GM12878 (cell line): ENCODE data around the gene LSM2. TPM values are rescaled to one million over a fixed set of nuclear protein-coding genes. Genes with fewer than 3 reads are reported as not detected.

Experiments
- ATAC-seq: fragments of 200-7000 bp; cut with Tn5 transposase; 3 replicates; pipeline ENCODE4 v1.9.1; 2020; ENCODE audit warnings: mild to moderate bottlenecking, moderate library complexity
- BruUV-seq: library from RNA; stranded (reverse); fragments of 400-500 nt; replicated peaks from 2 replicates; lab custom pipeline; 2021; lab: Mats Ljungman, UMichigan
- CTCF ChIA-PET: fragments of 300-600 bp; sonication (Branson Sonifier 250); formaldehyde crosslinking; extraction: SDS; loops from one replicate; lab custom pipeline; 2021; ENCODE audit warnings: inconsistent platforms; lab: Yijun Ruan, JAX
- POLR2A ChIA-PET: fragments of 350-600 bp; formaldehyde crosslinking; extraction: SDS; loops from one replicate; lab custom pipeline; 2021; ENCODE audit warnings: inconsistent platforms; lab: Charles Lee
- RAD21 ChIA-PET: fragments of 300-600 bp; sonication (Branson Sonifier 250); formaldehyde crosslinking; loops from one replicate; lab custom pipeline; 2023; ENCODE audit warnings: antibody characterized with exemption; ENCODE audit not compliant: unreplicated experiment; lab: Charles Lee
- SMC1A ChIA-PET: fragments of 300-600 bp; sonication (Branson Sonifier 250); formaldehyde crosslinking; loops from one replicate; lab custom pipeline; 2023; ENCODE audit not compliant: unreplicated experiment, uncharacterized antibody; lab: Charles Lee
- DNase-seq: peaks from one replicate; pipeline ENCODE4 v3.0.0-alpha.2; 2011; ENCODE audit warnings: low read depth, low spot score
- FAIRE-seq: peaks from 3 replicates; lab custom pipeline; 2011; peaks lifted over from hg19 to GRCh38; lab: Jason Lieb, UNC
- H2AFZ ChIP-seq: 2 replicates; pipeline ENCODE4 v1.6.0; 2011; ENCODE audit warnings: low read depth, low read length, control low read depth; ENCODE audit not compliant: control insufficient read depth
- H3K27ac ChIP-seq: 2 replicates; pipeline ENCODE4 v1.5.1; 2011; ENCODE audit warnings: control low read depth; ENCODE audit not compliant: control insufficient read depth, insufficient read depth
- H3K27me3 ChIP-seq, 2 experiments: replicated peaks in 1 of 2; 2 replicates each; pipeline versions ENCODE4 v1.6.0 to v1.6.1; 2011; ENCODE audit warnings: low read length in 1 of 2; ENCODE audit not compliant: control insufficient read depth in 2 of 2, insufficient read depth in 2 of 2
- H3K36me3 ChIP-seq, 2 experiments: 2 replicates each; pipeline ENCODE4 v1.5.1; 2011; ENCODE audit warnings: low read length in 1 of 2; ENCODE audit not compliant: control insufficient read depth in 2 of 2, insufficient read depth in 2 of 2
- H3K4me1 ChIP-seq: 2 replicates; pipeline ENCODE4 v1.6.1; 2011; ENCODE audit warnings: mild to moderate bottlenecking, low read length, moderate library complexity, mixed read lengths; ENCODE audit not compliant: control insufficient read depth, insufficient read depth
- H3K4me2 ChIP-seq: 2 replicates; pipeline ENCODE4 v1.6.0; 2011; ENCODE audit warnings: control low read depth; ENCODE audit not compliant: control insufficient read depth, insufficient read depth
- H3K4me3 ChIP-seq: fragments of 200-600 bp; sonication (generic); 2 replicates; pipeline ENCODE4 v1.5.1; 2016
- H3K79me2 ChIP-seq: 2 replicates; pipeline ENCODE4 v1.6.0; 2011; ENCODE audit warnings: low read length; ENCODE audit not compliant: control insufficient read depth, insufficient read depth
- H3K9ac ChIP-seq: 2 replicates; pipeline ENCODE4 v1.8.0; 2011; ENCODE audit warnings: low read length, control low read depth, mixed read lengths; ENCODE audit not compliant: control insufficient read depth, insufficient read depth
- H3K9me3 ChIP-seq: replicated peaks from 3 replicates; pipeline ENCODE4 v1.5.1; 2011; ENCODE audit warnings: mild to moderate bottlenecking, low read length; ENCODE audit not compliant: control insufficient read depth, insufficient read depth
- H4K20me1 ChIP-seq: 2 replicates; pipeline ENCODE4 v1.6.0; 2011; ENCODE audit not compliant: control insufficient read depth, insufficient read depth
- BCL11A ChIP-seq: IDR thresholded peaks from 2 replicates; pipeline ENCODE4 v1.6.1; 2011; ENCODE audit warnings: low read depth, low read length
- BRCA1 ChIP-seq: IDR thresholded peaks from 2 replicates; pipeline ENCODE4 v1.6.1; 2011; ENCODE audit warnings: low read depth, low read length, improper control_type of control experiment
- CBX3 ChIP-seq: fragments of 200-600 bp; sonication (generic); IDR thresholded peaks from 2 replicates; pipeline ENCODE4 v1.6.1; 2016; ENCODE audit warnings: low read depth, borderline replicate concordance
- CREB1 ChIP-seq: IDR thresholded peaks from 2 replicates; pipeline ENCODE4 v1.6.1; 2012; ENCODE audit warnings: low read depth, mild to moderate bottlenecking, inconsistent platforms
- GABPA ChIP-seq: IDR thresholded peaks from 2 replicates; pipeline ENCODE4 v1.6.1; 2014; ENCODE audit warnings: antibody characterized with exemption, low read depth, mild to moderate bottlenecking, inconsistent platforms
- KDM1A ChIP-seq: fragments of 200-600 bp; sonication (generic); IDR thresholded peaks from 2 replicates; pipeline ENCODE4 v1.6.1; 2016; ENCODE audit warnings: borderline replicate concordance
- MAX ChIP-seq: IDR thresholded peaks from 2 replicates; pipeline ENCODE4 v1.6.1; 2012; ENCODE audit warnings: low read depth, low read length, improper control_type of control experiment
- MTA2 ChIP-seq: fragments of 450-650 bp; IDR thresholded peaks from 2 replicates; pipeline ENCODE4 v1.6.1; 2016; ENCODE audit warnings: low read depth, mild to moderate bottlenecking, moderate library complexity
- MYC ChIP-seq: IDR thresholded peaks from 2 replicates; pipeline ENCODE4 v1.6.1; 2011; ENCODE audit warnings: mild to moderate bottlenecking, low read length, moderate library complexity, inconsistent platforms; ENCODE audit not compliant: insufficient read depth, insufficient replicate concordance, insufficient read length, severe bottlenecking
- POLR2AphosphoS2 ChIP-seq: IDR thresholded peaks from 2 replicates; pipeline ENCODE4 v1.6.1; 2011; ENCODE audit warnings: low read depth, mild to moderate bottlenecking, low read length, improper control_type of control experiment, moderate library complexity
- RB1 ChIP-seq: fragments of 450-650 bp; formaldehyde crosslinking; IDR thresholded peaks from 2 replicates; pipeline ENCODE4 v1.6.1; 2017; ENCODE audit warnings: mild to moderate bottlenecking, borderline replicate concordance
- SPI1 ChIP-seq: IDR thresholded peaks from 2 replicates; pipeline ENCODE4 v1.6.1; 2011; ENCODE audit warnings: low read depth, mild to moderate bottlenecking, low read length, moderate library complexity, borderline replicate concordance; ENCODE audit not compliant: insufficient read depth
- TCF3 ChIP-seq: IDR thresholded peaks from 2 replicates; pipeline ENCODE4 v1.6.1; 2012; ENCODE audit warnings: low read depth, mild to moderate bottlenecking, low read length, borderline replicate concordance; ENCODE audit not compliant: insufficient read depth
- YY1 ChIP-seq: IDR thresholded peaks from 2 replicates; pipeline ENCODE4 v1.6.1; 2011; ENCODE audit warnings: low read depth, mild to moderate bottlenecking, low read length
- ZBED1 ChIP-seq: IDR thresholded peaks from 2 replicates; pipeline ENCODE4 v1.6.1; 2016; ENCODE audit warnings: borderline replicate concordance
- ZNF217 ChIP-seq: fragments of 450-650 bp; IDR thresholded peaks from 2 replicates; pipeline ENCODE4 v1.6.1; 2017; ENCODE audit warnings: antibody characterized with exemption, mild to moderate bottlenecking
- ZNF592 ChIP-seq: fragments of 450-650 bp; IDR thresholded peaks from 2 replicates; pipeline ENCODE4 v1.6.1; 2017; ENCODE audit warnings: mild to moderate bottlenecking, moderate library complexity
- WGBS: methylation state at CpG from one replicate; pipeline ENCODE4 v1.1.6; 2016; ENCODE audit warnings: low lambda C conversion rate; ENCODE audit not compliant: insufficient replicate concordance, insufficient coverage; ENCODE audit errors: missing lambda C conversion rate; 5-methylcytosine and 5-hydroxymethylcytosine counted together
- in situ Hi-C: fragments of 300-500 bp; cut with MboI; formaldehyde crosslinking; loops from 9 replicates; pipeline ENCODE4 v1.14.3; 2018; ENCODE audit warnings: mixed read lengths
- intact Hi-C: fragments of 100-400 bp; cut with micrococcal nuclease; formaldehyde crosslinking; loops from one replicate; pipeline ENCODE4 v1.14.2; 2022; ENCODE audit not compliant: unreplicated experiment
- polyA plus RNA-seq, 11 experiments: library from polyadenylated mRNA; depleted of rRNA in 4 of 11; unstranded in 6 of 11; stranded (reverse) in 5 of 11; fragments of >200 nt; fragmentation: Nextera tagmentation in 4 of 11; fragmentation: Illumina TruSeq in 1 of 11; extraction: Ambion mirVana in 4 of 11; extraction: Trizol in 1 of 11; gene quantifications; 1 replicate in 1 of 11; 2 replicates in 10 of 11; pipeline versions ENCODE4 v1.2.1 to v1.2.3, GENCODE V29; 2011 to 2016; ENCODE audit warnings: inconsistent platforms in 2 of 11, missing spikeins in 2 of 11, low read depth in 1 of 11
- total RNA-seq, 4 experiments: library from RNA; depleted of rRNA in 3 of 4; stranded (reverse); fragments of >200 nt in 3 of 4; fragmentation: Illumina TruSeq in 1 of 4; extraction: Trizol in 1 of 4; gene quantifications; 2 replicates each; pipeline versions ENCODE4 v1.2.1 to v1.2.3, GENCODE V29; 2013 to 2021

The LSM2 gene
- total and polyA plus RNA-seq, 10 of the 15 experiments (the other 5 are each of a cell fraction or from before 2014, with no cell fraction given), result 99.1 to 276 (median 153) TPM

GRCh38 chr6:31799781-31800180 is 7.0 kb downstream of the LSM2 start (continued):
- no peak for TF ChIP-seq BRCA1
- TF ChIP-seq ZBED1, result no peak
- TF ChIP-seq CREB1, result no peak

- DNase-seq (no peak), ATAC-seq (no peak), FAIRE-seq (no peak)
- ChIA-PET CTCF (interaction anchor here (0.6 to 3.7 kb wide), 5 partner anchors 8 to 335 kb away, joined by 3 to 26 read pairs (median 10); partner anchors contain the start of genes HSPA1B and LSM2), POLR2A (interaction anchor here (2.1 kb wide), 1 partner anchor 22 kb away, joined by 6 read pairs; no protein-coding TSS in a partner anchor), SMC1A (interaction anchor here (0.8 to 1.0 kb wide), 2 partner anchors 9 to 15 kb away, joined by 3 to 4 read pairs; partner anchors contain the start of gene LSM2), RAD21 (interaction anchor here (1.6 to 1.8 kb wide), 2 partner anchors 9 to 25 kb away, joined by 6 read pairs; partner anchors contain the start of gene LSM2)
- BruUV-seq, result no TSS peak
- in situ Hi-C loops (no loop called here), intact Hi-C loops (loop anchor here (2.0 to 5.0 kb wide), 2 partner anchors 15 to 35 kb away; no protein-coding TSS in a partner anchor)
- no peaks in the 10 kb centered on the region for H4K20me1 ChIP-seq
- WGBS, result 19% methylated on average over 5 of the region's 5 CpGs
- no peaks in the 10 kb centered on the region for H3K27me3 ChIP-seq
- H2AFZ ChIP-seq, result no peak overlapping the region
- H3K9me3 ChIP-seq, result no peaks in the 10 kb centered on the region
- H3K9ac ChIP-seq, result no peak overlapping the region
- no peak overlapping the region for H3K4me2 ChIP-seq
- H3K36me3 ChIP-seq, result peaks cover 3% of the 10 kb centered on the region in 2 experiments; a peak in 2 of 4 replicates
- H3K79me2 ChIP-seq, result peaks cover 21% of the 10 kb centered on the region
- TF ChIP-seq CBX3 (no peak), ZNF592 (no peak), BCL11A (no peak), MAX (no peak), POLR2AphosphoS2 (no peak), RB1 (no peak), MYC (no peak), YY1 (no peak), ZNF217 (no peak), KDM1A (no peak), SPI1 (no peak), GABPA (no peak), TCF3 (no peak), MTA2 (no peak)
- no peak overlapping the region for H3K4me3 ChIP-seq
- H3K27ac ChIP-seq, result no peak overlapping the region
- H3K4me1 ChIP-seq, result peaks cover 4% of the 10 kb centered on the region; the same call in 1 of the 2 replicates
Observed at GRCh38 chr6:31797588-31797987, 9.2 kb downstream of the LSM2 start.
